Caco-2 (cell line): ENCODE results near the gene HSD17B2. TPM values are rescaled to one million over a fixed set of nuclear protein-coding genes. Genes with fewer than 3 reads are reported as not detected.

Experiments
- BruUV-seq: library from RNA; stranded (reverse); fragments of 400-500 nt; replicated peaks from 2 replicates; lab custom pipeline; 2021; lab: Mats Ljungman, UMichigan
- CTCF ChIA-PET: fragments of 300-600 bp; sonication (Branson Sonifier 250); formaldehyde crosslinking; loops from one replicate; lab custom pipeline; 2022; ENCODE audit warnings: antibody characterized with exemption; lab: Charles Lee
- POLR2A ChIA-PET: fragments of 300-600 bp; sonication (Branson Sonifier 250); formaldehyde crosslinking; loops from one replicate; lab custom pipeline; 2022; ENCODE audit warnings: antibody characterized with exemption; lab: Charles Lee
- DNase-seq, 2 experiments: peaks; one replicate each; pipeline versions ENCODE4 v3.0.0 to v3.0.0-alpha.2; 2020 to 2022
- H3K27me3 ChIP-seq: replicated peaks from 2 replicates; pipeline ENCODE4 v1.6.0; 2011; ENCODE audit warnings: low read length; ENCODE audit not compliant: control insufficient read depth, insufficient read depth
- H3K36me3 ChIP-seq: 2 replicates; pipeline ENCODE4 v1.5.1; 2011; ENCODE audit warnings: low read length; ENCODE audit not compliant: control insufficient read depth, insufficient read depth
- H3K4me1 ChIP-seq: fragments of 250-450 bp; sonication (Bioruptor Pico); 2 replicates; pipeline ENCODE4 v1.5.1; 2020; ENCODE audit warnings: mild to moderate bottlenecking
- H3K4me3 ChIP-seq: 2 replicates; pipeline ENCODE4 v1.5.1; 2011; ENCODE audit warnings: low read depth, mild to moderate bottlenecking, control low read depth, low read length
- H3K9me3 ChIP-seq: fragments of 250-450 bp; sonication (Bioruptor Pico); 2 replicates; pipeline ENCODE4 v1.5.1; 2020; ENCODE audit warnings: mild to moderate bottlenecking, moderate library complexity
- H3K27ac Mint-ChIP-seq: one replicate; pipeline ENCODE4 v1.8.0; 2022; ENCODE audit warnings: mixed read lengths; ENCODE audit not compliant: unreplicated experiment
- H3K27me3 Mint-ChIP-seq: one replicate; pipeline ENCODE4 v1.8.0; 2022; ENCODE audit warnings: mixed read lengths; ENCODE audit not compliant: insufficient read depth, unreplicated experiment
- H3K36me3 Mint-ChIP-seq: one replicate; pipeline ENCODE4 v1.8.0; 2022; ENCODE audit warnings: mild to moderate bottlenecking, mixed read lengths; ENCODE audit not compliant: insufficient read depth, unreplicated experiment
- H3K4me1 Mint-ChIP-seq: one replicate; pipeline ENCODE4 v1.8.0; 2022; ENCODE audit warnings: low read depth, mixed read lengths; ENCODE audit not compliant: unreplicated experiment
- H3K4me3 Mint-ChIP-seq: one replicate; pipeline ENCODE4 v1.8.0; 2022; ENCODE audit warnings: mild to moderate bottlenecking, moderate library complexity, mixed read lengths; ENCODE audit not compliant: unreplicated experiment
- H3K9me3 Mint-ChIP-seq: one replicate; pipeline ENCODE4 v1.8.0; 2022; ENCODE audit warnings: mixed read lengths; ENCODE audit not compliant: unreplicated experiment
- CTCF ChIP-seq, 2 experiments: fragments of 200-600 bp in 1 of 2; IDR thresholded peaks; 1 replicate in 1 of 2; 2 replicates in 1 of 2; pipeline versions ENCODE4 v1.5.1 to v1.8.0; 2011 to 2022; ENCODE audit warnings: antibody characterized with exemption in 1 of 2, control low read depth in 1 of 2, inconsistent platforms in 1 of 2, low read depth in 1 of 2, low read length in 1 of 2, mild to moderate bottlenecking in 1 of 2, moderate library complexity in 1 of 2; ENCODE audit not compliant: insufficient read depth in 1 of 2, severe bottlenecking in 1 of 2, unreplicated experiment in 1 of 2
- intact Hi-C: fragments of 100-400 bp; cut with micrococcal nuclease; formaldehyde crosslinking; loops from one replicate; pipeline ENCODE4 v1.10.0; 2022; ENCODE audit not compliant: unreplicated experiment
- total RNA-seq: library from RNA; stranded (reverse); gene quantifications from 2 replicates; pipeline ENCODE4 v1.2.3, GENCODE V29; 2022

Gene HSD17B2
- total RNA-seq, 1 experiment from 2014 or later: 5.1 TPM

- TF ChIP-seq CTCF (IDR thresholded peaks at IDR 0.05; ENCODE audit: insufficient read depth in 1 of 2, low read depth in 1 of 2, low read length in 1 of 2, severe bottlenecking in 1 of 2, unreplicated experiment in 1 of 2): no peak
- ChIA-PET POLR2A (no interaction called here), CTCF (no interaction called here)
- no peak for DNase-seq
- Mint-ChIP-seq H3K4me3 (no peak overlapping the region), H3K36me3 (no peaks in the 10 kb centered on the region), H3K4me1 (peaks cover 47% of the 10 kb centered on the region), H3K27ac (no peak overlapping the region), H3K9me3 (no peaks in the 10 kb centered on the region), H3K27me3 (no peaks in the 10 kb centered on the region)
- Histone ChIP-seq H3K36me3 (no peaks in the 10 kb centered on the region), H3K4me3 (peak overlapping the region; percentile 38), H3K27me3 (no peaks in the 10 kb centered on the region), H3K9me3 (no peaks in the 10 kb centered on the region), H3K4me1 (peaks cover 28% of the 10 kb centered on the region)
- intact Hi-C loops: no loop called here
- BruUV-seq: no TSS peak
Measured at GRCh38 chr16:82037251-82037650, 2.2 kb downstream of the HSD17B2 start.

GRCh38 chr16:82037666-82038065 is 2.6 kb downstream of the HSD17B2 start:
- TF ChIP-seq CTCF (IDR thresholded peaks at IDR 0.05; ENCODE audit: insufficient read depth in 1 of 2, low read depth in 1 of 2, low read length in 1 of 2, severe bottlenecking in 1 of 2, unreplicated experiment in 1 of 2): no peak
- intact Hi-C loops: no loop called here
- Histone ChIP-seq H3K27me3 (no peaks in the 10 kb centered on the region), H3K9me3 (no peaks in the 10 kb centered on the region), H3K4me3 (no peak overlapping the region), H3K4me1 (peaks cover 28% of the 10 kb centered on the region), H3K36me3 (no peaks in the 10 kb centered on the region)
- Mint-ChIP-seq H3K27ac (no peak overlapping the region), H3K27me3 (no peaks in the 10 kb centered on the region), H3K4me1 (peaks cover 45% of the 10 kb centered on the region), H3K9me3 (no peaks in the 10 kb centered on the region), H3K4me3 (no peak overlapping the region), H3K36me3 (no peaks in the 10 kb centered on the region)
- ChIA-PET CTCF (no interaction called here), POLR2A (no interaction called here)
- no TSS peak for BruUV-seq
- DNase-seq: no peak

GRCh38 chr16:82040296-82040695 is 5.2 kb downstream of the HSD17B2 start:
- H3K4me3 ChIP-seq: no peak overlapping the region
- intact Hi-C loops: no loop called here
- ChIA-PET CTCF (no interaction called here), POLR2A (no interaction called here)
- no peaks in the 10 kb centered on the region for H3K9me3 ChIP-seq
- Mint-ChIP-seq H3K27me3 (no peaks in the 10 kb centered on the region), H3K27ac (no peak overlapping the region), H3K9me3 (no peaks in the 10 kb centered on the region), H3K36me3 (no peaks in the 10 kb centered on the region), H3K4me1 (peaks cover 34% of the 10 kb centered on the region), H3K4me3 (no peak overlapping the region)
- H3K36me3 ChIP-seq: no peaks in the 10 kb centered on the region
- H3K4me1 ChIP-seq: peaks cover 21% of the 10 kb centered on the region
- H3K27me3 ChIP-seq: no peaks in the 10 kb centered on the region
- no peak for DNase-seq
- BruUV-seq: no TSS peak
- TF ChIP-seq CTCF (IDR thresholded peaks at IDR 0.05; ENCODE audit: insufficient read depth in 1 of 2, low read depth in 1 of 2, low read length in 1 of 2, severe bottlenecking in 1 of 2, unreplicated experiment in 1 of 2): no peak
